Measurements from ENCODE around the gene MME. TPM values are rescaled to one million over a fixed set of nuclear protein-coding genes. Genes with fewer than 3 reads are reported as not detected.

Gene MME
- total and polyA plus RNA-seq, 2 of the 8 experiments (the other 6 are each of a cell fraction or from before 2014, with no cell fraction given) = 5.0 to 39.6 TPM

DNA sequence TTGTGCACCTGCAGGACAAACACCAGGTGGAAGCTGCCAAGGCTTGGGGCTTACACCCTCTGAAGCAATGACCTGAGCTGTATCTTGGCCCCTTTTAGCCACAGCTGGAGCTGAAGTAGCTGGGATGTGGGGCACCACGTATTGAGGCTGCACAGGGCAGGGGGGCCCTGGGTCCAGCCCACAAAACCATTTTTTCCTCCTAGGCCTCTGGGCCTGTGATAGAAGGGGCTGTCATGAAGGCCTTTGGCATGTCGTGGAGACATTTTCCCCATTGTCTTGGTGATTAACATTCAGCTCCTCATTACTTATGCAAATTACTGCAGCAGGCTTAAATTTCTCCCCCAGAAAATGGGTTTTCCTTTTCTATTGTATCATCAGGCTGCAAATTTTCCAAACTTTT lies 27.6 kb upstream of the MME start (continued):
- no peak for TF ChIP-seq RAD21 (IDR thresholded peaks at IDR 0.05 in 1 of 2, conservative IDR thresholded peaks at IDR 0.05 in 1 of 2; ENCODE audit: low read depth in 2 of 2, low read length in 2 of 2)
- TF ChIP-seq CHD1 (IDR thresholded peaks at IDR 0.05; ENCODE audit: low read depth, low read length) = no peak
- TF ChIP-seq BRCA1 (IDR thresholded peaks at IDR 0.05; ENCODE audit: low read depth, low read length) = no peak
- no peak for TF ChIP-seq EGR1 (IDR thresholded peaks at IDR 0.05; ENCODE audit: borderline replicate concordance, low read depth, low read length)
- no peak for TF ChIP-seq RNF2 (IDR thresholded peaks at IDR 0.05; ENCODE audit: borderline replicate concordance, low read depth, low read length, missing control alignments, poor library complexity, severe bottlenecking)
- no peak for TF ChIP-seq CHD2 (IDR thresholded peaks at IDR 0.05; ENCODE audit: low read length)
- no peak for TF ChIP-seq MAX (IDR thresholded peaks at IDR 0.05)
- TF ChIP-seq ZNF274 (IDR thresholded peaks at IDR 0.05; ENCODE audit: borderline replicate concordance, extremely low read depth, low read length) = no peak

All from H1 (cell line).